Stimulated activated CD8-positive, alpha-beta memory T cell treated with anti-CD3 and anti-CD28 coated beads, Interleukin-12 subunit alpha, Interleukin-12 subunit beta, amount 100 ng/mL, for 24 hours (primary cell): ENCODE measurements around the gene ZNF335.

Source experiments
- DNase-seq: peaks from one replicate; pipeline ENCODE4 v3.0.0-alpha.2; 2020; ENCODE audit errors: extremely low read depth

The ZNF335 gene

DNA sequence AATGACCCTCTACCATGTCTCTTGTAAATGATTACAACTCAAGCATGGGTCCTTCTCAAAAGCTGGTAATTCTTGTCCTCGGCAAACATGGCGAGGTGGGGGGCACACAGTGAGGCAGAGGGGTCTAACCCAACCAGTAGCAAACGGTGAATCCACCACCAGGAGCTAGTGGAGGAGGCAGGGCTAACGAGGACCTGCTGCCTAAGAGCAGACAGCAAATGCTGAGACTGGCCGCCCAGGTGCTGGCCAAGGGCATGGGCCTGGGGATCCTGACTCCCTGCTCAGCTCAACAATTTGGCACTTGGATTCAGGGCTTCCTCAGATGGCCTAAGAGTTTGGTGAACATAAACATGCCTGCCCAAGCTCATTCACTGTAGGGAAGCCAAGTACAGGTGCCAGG is 19.1 kb downstream of the ZNF335 start:
- no peak for DNase-seq

DNA sequence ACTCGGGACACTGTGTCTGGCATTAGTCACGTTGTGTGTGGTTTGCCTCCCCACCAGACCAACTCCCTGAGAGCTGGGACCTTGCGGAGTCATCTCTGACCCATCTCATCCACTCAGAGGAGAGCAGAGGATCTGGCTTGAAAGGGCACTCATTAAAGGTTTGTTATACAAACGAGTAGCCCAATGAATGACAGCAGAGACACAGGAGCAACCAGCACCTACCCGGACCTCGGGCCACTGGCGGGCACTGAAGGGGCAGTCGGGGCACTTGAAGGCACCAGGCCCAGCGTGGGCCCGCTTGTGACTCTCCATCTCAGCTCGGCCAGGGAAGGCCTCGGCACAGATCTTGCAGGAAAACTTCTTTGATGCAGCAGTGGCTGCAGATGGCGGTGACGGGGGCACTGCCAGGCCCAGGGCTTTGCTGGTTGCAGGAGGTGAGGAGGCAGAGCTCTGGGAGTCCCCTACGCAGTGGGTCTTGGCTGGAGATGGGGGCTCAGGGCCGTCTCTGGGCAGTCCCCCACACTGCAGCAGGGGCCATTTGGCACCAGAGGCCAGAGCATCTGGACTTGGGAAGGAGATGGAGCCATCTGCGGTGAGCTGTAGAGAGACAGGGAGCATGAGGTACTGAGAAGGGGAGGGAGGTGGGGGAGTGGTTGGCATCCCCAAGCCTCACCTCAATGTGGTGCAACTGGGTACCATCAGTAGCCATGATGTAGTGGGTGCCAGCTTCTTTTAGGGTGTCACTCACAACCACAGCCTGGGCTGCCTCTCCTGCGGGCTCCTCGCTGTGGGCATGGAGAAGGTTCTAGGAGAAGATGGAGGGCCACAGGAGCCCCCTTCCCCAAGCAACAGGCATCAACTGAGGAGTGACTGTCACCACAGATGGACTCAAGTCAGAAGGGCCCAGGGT is 19.8 kb downstream of the ZNF335 start:
- DNase-seq = no peak

DNA sequence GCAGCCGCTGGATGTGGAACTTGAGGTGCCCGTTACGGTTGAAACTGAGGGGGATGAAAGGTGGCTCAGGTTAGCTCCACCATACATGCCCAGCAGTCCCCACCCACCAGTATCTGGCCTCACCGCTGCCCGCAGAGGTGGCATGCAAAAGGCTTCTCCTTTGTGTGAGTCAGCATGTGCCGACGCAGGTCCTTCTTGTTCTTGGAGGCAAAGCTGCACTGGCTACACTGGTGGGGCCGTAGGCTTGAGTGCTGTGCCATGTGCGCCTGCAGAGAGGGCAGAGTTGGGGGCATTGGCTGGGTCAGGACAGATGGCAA is 21.7 kb downstream of the ZNF335 start:
- DNase-seq = no peak

DNA sequence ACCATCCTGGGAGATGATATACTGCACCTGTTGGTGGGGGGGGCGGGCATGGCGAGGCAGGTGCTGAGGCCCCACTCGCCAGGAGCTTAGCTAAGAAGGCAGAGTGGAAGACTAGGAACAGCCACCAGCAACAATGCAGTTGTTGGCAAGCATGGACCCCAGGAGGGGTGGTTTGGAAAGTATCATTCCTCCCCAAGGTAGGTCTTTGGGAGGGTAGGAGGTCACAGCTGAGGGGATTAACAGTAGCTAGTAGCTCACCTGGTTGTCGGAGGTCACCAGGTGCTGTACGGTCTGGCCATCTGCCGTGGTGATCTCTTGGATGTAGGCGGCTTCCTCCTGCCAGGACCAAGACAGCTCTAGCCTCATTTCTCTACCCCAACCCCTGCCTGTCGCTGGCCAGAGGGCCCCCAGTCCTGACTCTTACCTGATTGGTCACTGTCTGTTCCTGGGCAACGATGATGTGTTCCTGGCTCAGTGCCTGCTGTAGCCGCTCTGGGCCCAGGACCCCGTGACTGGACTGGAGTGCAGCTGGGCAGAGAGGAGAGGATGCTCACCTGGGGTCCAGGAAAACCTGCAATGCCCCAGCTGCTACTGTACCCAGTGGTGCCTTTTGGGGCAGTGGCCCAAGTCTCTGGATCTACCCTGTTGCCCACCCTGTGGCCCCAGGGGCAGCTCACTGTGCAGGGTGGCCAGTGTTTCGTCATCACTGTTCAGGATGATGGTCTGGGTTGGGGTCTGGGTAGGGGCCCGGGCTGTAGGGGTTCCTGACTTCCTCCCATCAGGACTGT is 22.3 kb downstream of the ZNF335 start:
- DNase-seq = no peak

DNA sequence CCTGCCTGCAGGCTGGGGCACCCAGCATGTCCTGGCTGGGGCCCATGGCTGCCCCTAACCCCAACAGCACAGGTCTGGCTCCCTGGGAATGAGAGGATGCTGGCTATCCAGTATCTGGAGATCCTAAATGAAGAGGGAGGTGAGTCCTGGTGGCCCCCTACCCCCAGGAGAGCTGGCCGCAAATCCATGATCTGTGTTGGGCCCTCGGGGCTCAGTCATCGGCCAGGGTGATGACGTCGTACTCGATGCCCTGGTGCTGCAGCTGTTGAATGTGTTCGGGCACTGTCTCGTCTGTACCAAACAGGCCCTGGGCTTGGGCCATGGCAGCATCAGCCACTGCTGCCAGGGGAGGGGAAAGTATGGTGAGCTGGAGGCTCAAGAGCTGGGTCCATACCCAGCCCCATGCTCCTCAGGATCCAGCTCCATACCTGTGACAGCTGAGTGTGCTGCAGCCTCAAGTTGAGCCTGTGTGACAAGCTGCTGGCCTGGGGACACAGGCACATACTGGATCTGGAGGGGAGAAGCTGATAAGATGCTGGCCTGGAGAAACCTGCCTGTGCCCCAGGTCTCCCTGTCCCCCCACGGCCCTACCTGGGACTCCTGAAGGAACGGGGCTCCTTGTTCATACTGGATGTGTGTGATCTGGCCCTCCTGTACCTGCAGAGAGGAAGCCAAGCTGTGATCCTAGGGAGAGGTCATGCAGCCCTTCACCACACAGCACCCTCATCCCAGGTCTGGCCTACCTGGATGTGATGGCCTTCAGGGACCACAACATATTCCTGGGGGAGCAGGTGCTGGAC is 23.1 kb downstream of the ZNF335 start:
- no peak for DNase-seq

DNA sequence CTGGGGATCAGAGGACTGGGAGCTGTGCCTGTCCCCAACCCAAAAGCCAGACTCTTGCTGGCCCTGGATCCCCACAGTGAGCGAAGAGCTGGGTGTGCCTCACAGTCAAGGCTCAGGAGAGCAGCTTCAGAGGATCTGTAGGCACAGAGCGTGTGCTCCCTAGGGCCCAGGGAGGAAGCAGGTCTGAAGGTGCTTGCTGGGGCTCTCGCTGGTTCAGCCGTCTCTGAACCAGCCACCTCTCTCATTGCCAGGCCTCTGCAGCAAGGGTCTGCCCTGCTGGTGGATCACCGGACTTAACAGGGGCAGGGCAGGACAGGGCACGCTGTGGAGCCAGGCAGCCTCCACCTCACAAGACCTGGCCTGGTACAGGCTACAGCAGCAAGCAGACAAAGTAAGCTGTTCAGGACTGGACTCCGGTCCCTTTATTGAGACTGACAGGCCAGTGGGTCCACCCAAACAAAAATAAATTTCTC is 23.7 kb downstream of the ZNF335 start:
- DNase-seq = no peak

DNA sequence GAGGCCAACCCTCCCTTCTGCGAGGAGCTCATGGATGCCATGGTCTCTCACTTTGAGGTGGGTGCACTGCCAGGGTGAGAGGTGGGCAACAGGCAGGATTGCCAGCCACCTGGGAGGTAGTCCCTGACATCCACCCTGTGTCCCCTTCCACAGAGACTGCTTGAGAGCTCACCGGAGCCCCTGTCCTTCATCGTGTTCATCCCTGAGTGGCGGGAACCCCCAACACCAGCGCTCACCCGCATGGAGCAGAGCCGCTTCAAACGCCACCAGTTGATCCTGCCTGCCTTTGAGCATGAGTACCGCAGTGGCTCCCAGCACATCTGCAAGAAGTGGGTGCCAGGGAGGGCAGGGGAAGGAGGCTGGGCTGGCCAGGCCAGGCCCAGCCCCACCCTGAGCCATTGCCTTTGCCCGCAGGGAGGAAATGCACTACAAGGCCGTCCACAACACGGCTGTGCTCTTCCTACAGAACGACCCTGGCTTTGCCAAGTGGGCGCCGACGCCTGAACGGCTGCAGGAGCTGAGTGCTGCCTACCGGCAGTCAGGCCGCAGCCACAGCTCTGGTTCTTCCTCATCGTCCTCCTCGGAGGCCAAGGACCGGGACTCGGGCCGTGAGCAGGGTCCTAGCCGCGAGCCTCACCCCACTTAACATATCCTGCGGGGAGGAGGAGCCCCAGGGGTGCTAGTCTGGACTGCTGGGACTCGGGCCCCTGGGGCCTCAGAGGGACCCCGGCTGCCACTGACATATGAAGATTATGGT is 24.7 kb downstream of the ZNF335 start:
- DNase-seq = no peak

DNA sequence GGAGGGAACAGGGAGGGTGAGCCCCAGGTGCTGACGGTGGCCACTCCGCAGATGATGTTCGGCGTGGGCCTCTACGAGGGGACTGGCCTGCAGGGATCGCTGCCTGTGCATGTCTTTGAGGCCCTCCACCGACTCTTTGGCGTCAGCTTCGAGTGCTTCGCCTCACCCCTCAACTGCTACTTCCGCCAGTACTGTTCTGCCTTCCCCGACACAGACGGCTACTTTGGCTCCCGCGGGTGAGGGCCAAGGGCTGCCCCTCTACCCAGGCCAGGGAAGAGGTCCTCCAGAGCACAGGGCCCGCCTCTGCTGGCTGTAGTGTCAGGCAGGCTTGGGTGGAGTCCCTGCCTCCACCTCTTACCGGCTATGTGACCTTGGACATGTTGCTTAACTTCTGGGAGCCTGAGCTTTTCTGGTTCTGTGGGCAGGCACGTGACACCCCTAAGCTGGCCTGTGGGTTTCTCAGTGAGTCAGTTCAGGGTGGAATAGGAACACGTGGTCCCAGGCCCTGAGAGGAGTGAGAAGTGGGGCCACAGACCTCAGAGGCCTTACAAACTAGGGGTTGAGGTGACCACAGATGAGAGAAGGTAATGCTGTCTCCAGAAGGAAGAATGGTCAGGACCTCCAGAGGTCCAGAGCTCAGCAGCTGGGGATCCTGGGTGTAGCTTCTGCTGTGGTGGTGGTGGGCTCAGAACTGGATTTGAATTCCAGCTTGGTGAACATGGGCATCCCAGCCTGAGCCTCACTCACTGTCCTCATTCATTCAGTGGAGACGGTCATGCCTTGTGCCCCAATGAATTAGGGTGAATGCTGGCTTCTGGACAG is 25.6 kb downstream of the ZNF335 start:
- peak; percentile 36 for DNase-seq

DNA sequence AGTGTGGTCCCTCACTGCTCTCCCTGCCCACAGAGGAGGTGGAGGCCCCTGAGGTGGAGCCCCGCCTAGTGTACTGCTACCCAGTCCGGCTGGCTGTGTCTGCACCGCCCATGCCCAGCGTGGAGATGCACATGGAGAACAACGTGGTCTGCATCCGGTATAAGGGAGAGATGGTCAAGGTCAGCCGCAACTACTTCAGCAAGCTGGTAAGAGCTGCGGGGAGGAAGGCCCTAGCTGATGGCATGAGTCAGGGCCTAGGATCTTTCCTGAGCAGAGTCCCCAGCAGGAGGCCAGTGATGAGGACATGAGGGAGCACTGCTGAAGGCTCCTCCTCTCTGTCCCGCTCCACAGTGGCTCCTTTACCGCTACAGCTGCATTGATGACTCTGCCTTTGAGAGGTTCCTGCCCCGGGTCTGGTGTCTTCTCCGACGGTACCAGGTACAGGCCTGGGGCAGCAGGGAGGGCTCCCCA is 26.3 kb downstream of the ZNF335 start:
- no peak for DNase-seq

DNA sequence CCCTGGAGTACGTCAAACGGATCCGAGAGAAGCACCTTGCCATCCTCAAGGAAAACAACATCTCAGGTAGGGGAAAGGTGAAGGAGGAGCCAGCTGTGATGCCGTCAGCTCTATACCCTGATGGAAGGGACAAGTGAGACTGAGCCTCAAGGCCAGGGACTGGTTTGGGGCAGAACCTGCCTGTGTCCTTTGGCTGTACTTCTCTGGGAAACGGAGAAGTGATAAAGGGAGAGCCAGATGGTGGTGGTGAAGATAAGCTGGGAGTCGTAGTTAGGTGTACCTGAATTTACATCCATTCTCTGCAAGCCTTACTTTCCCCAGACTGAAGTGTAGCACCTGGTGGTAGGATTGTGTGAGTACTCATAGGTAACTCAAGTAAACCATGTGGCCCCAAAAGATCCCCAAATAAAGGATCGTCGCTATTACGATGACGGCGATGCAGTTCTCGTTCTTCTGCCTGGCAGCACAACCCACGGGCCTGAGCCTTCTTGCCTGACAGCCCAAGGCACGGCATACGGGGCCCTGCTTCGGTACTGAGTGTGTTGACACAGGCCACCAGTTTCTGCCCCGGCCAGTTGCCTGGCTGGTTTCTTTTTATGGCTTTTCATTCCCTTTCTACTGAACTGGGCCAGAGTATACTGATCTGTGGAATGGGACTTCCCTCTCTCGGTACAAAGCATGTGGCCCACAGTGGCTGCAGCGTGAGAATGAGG is 26.9 kb downstream of the ZNF335 start:
- no peak for DNase-seq

DNA sequence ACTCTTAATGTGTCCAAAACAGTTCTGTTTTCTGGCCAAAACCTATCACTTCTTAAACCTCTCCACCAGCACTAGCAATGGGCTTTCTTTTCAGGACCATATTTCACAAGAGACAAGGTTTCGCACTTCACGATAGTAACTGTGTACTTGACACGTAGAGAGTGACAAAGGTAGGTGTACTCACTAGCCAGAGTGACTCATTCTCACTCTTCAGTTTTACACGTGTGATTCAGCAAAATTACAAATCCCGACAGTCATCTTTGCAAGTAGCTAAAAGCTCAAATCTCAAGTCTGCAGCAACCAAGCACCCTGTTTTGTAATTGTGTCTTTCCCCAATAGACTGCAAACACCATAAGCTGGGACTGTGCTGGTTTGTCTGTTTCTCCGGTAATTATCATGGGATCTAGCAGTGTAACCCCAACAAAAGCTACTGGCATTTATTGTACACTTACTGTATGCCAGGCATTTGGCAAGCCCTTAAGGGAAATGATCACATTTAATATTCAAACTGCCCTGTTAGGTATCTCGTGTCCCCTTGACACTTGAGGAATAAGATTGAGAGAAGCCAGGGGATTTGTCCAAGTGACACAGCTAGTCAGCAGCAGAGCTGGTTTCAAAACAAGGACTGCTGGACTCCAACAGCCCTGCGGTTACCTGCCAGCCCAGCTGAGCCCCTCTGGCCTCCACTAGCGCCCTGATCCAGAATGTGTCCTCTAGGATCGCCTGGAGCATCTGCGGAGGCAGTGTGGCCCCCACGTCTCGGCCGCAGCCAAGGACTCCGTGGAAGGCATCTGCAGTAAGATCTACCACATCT is 27.6 kb downstream of the ZNF335 start:
- DNase-seq = no peak

DNA sequence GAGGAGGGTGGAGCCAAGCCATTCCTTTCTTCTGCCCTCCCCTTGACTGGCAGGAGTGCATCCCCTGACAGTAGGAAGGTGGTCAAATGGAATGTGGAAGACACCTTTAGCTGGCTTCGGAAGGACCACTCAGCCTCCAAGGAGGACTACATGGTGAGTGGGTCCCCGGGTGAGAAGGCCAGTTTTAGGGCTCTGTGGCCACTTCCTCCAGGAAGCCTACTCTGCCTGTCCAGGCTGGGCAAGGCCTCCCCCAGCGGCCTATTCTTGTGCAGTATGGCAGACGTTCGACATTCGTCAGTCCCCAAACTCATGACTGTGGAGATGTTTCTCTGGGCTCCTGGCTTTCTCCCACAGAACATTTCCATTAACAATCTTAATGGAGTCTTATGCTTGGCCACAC is 28.4 kb downstream of the ZNF335 start:
- no peak for DNase-seq

DNA sequence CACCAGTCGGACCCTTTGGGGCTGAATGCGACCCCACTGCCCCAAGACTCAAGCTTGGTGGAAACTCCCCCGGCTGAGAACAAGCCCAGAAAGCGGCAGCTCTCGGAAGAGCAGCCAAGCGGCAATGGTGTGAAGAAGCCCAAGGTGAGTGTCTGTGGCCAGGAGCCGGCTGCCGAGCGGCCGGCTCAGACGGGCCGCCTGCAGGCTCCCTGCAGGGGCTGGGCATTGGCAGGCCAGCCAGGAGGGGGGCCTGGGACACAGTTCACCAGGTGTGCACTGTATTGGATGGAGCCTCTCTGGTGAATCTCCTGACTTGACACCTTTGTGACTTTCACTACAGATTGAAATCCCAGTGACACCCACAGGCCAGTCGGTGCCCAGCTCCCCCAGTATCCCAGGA is 31.5 kb downstream of the ZNF335 start:
- no peak for DNase-seq

DNA sequence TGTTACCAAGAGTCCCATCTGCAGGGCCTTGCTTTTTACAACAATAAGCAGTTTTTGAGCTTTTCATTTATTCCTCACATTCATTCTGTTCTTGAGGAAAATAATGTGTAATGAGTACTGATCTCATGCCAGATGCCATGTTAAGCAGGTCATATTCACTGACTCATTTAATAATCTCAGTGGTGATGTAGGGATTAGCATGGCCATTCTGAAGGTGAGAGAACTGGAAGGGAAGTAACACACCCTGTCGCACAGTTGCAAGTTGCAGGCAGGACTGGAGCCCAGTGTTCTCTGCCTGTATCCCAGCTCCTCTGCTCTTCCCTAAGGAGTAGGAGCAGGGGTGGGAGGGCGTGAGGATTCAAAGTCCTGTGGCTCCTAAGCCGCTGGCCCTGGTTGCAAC is 31.9 kb downstream of the ZNF335 start:
- no peak for DNase-seq

DNA sequence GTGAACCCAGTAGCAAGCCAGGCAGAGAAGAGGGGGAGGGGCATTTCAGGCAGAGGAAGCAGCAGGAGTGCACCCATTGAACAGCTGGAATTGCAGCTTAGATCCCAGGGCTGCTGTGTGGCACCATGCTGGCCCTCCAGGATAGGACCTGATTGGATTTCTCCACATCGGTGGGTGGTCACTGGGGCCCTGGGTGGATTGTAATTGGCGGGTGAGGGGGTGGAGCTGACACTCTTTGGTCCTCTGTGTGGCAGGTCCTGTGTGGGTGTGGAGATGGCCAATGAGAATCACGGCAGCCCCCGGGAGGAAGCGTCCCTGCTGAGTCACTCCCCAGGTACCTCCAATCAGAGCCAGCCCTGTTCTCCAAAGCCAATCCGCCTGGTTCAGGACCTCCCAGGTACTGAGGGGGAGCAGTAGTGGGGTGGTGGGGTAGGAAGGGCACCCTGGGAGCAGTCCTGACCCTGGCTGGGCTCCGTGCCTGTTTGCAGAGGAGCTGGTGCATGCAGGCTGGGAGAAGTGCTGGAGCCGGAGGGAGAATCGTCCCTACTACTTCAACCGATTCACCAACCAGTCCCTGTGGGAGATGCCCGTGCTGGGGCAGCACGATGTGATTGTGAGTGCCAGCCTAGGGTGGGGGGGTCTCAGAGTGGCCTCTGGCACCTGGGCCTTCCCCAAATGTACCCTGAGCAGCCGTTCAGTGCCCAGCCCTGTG is 33.1 kb downstream of the ZNF335 start:
- no peak for DNase-seq

DNA sequence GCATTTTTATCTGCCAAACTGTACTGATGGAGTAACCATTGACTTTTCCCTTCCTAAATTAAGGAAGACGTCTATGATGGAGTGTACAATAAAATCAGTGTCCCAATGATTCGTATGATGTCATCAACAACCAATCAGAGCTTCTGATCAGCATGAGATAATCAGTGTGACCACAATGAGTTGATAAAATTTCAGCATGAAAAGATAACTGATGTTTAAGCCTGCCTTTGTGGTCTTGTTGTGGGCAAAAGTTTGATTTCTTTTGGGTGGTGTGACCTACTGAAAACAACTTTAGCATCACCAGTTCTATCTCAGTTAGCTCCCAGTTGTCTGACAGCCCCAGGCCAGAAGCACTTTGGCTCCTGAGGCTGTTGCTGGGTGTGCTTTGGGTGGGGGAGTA is 34.2 kb downstream of the ZNF335 start:
- no peak for DNase-seq

DNA sequence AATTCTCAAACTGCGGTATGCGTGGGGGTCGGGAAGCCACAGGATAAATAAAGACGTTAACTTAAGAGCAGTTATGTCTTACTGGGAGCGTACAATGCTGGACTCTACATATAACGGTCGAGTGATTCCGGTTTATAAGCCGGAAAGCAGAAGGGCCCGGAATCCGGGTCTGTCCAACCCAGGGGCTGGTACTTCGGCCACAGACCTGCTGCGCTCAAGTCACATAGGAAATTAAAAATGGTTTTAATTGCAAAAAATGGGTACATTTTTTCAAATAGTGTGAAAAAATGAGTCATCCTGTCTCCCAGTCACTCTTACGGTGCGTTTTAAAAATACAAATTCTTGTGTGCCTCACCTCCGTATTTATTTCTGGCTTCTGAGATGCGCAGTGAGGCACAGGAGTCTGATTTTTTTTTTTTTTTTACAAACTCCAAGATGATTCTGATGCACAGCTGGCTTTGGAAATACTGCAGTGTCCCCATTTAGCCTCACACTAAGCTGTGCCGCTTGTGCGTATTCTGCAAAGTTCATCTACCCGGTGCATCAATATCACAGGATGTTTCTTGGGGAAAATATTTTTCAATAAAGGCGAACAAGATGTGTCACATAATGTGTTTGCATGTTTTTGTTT is 36.5 kb downstream of the ZNF335 start:
- no peak for DNase-seq
